ENCODE data around the gene JMJD4. TPM values are rescaled to one million over a fixed set of nuclear protein-coding genes. Genes with fewer than 3 reads are reported as not detected.

The JMJD4 gene
- total RNA-seq, 1 experiment from 2014 or later: 24.4 TPM

DNA sequence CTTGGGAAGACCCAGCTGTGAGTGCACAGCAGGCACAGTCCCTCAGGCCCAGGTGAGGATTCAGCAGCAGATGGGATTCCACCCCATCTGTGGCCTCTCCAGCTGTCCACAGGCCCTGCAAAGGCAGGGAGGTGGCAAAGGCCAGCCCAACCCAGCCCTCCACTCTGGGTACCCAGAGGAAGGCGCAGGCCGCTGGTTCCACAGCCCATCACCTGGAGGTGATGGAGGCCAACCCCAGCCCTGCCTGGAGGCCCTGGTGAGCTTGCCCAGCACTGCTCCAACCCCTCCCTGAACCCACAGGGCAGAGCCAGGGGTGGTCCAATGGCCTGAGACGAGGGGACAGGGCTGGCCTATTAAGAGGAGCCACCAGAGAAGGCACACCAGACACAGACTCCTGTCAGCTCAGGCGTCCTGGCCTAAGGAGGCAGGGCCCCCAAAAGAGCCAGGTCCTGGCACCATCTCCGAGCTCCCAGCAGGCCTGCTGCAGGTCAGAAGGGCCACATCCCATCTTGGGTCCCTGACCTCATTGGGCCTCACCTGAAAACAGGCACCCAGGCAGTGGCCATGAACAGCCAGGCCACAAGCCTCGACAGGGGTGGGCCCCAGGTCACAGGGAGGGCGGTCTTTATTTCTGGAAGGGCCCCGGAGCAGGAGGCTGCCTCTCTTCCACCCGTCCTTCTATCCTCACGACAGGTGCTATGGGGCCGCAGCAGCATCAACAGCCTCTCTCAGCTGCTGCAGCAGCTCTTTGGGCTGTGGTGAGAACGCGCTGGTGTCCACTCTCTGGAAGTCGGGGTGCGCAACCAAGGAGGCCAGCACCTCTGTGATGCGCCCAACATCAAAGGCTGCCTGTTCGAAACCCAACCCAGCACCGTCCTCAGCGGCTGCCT is 3.2 kb downstream of the JMJD4 start:
- no peak overlapping the region for H2BK20ac ChIP-seq (ENCODE audit: low read depth, low read length, poor library complexity, severe bottlenecking)
- Mint-ChIP-seq H3K4me1 (peaks cover 24 to 37% of the 10 kb centered on the region in 2 experiments), H3K27me3 (ENCODE audit: low read depth) (peaks cover 4% of the 10 kb centered on the region), H3K27ac (no peak overlapping the region), H3K4me3 (no peak overlapping the region; a peak in 1 of 5 replicates), H3K9me3 (no peaks in the 10 kb centered on the region), H3K36me3 (ENCODE audit: insufficient read depth in 1 of 3, low read depth in 3 of 3) (peaks cover 2 to 20% (median 17%) of the 10 kb centered on the region in 3 experiments; a peak in 6 of 7 replicates)
- H3K4me2 ChIP-seq (ENCODE audit: insufficient read depth, insufficient read length, low read length): no peak overlapping the region
- no peak overlapping the region for H3K56ac ChIP-seq (ENCODE audit: insufficient read length, low read depth, low read length)
- peaks cover 8% of the 10 kb centered on the region for H4K20me1 ChIP-seq (ENCODE audit: control insufficient read depth, insufficient read depth, insufficient read length)
- H3K27me3 ChIP-seq (ENCODE audit: insufficient read depth, low read length): no peaks in the 10 kb centered on the region
- no peak overlapping the region for H3K9ac ChIP-seq (ENCODE audit: extremely low read depth, insufficient read length, low read length)
- H4K5ac ChIP-seq (ENCODE audit: insufficient read length, low read depth, low read length): no peak overlapping the region
- peak; percentile 19 for DNase-seq
- H3K14ac ChIP-seq (ENCODE audit: insufficient read depth, low read length): no peak overlapping the region
- H3K79me1 ChIP-seq (ENCODE audit: insufficient read depth, low read depth, low read length, poor library complexity, severe bottlenecking): no peaks in the 10 kb centered on the region
- TF ChIP-seq, protein P1, sequence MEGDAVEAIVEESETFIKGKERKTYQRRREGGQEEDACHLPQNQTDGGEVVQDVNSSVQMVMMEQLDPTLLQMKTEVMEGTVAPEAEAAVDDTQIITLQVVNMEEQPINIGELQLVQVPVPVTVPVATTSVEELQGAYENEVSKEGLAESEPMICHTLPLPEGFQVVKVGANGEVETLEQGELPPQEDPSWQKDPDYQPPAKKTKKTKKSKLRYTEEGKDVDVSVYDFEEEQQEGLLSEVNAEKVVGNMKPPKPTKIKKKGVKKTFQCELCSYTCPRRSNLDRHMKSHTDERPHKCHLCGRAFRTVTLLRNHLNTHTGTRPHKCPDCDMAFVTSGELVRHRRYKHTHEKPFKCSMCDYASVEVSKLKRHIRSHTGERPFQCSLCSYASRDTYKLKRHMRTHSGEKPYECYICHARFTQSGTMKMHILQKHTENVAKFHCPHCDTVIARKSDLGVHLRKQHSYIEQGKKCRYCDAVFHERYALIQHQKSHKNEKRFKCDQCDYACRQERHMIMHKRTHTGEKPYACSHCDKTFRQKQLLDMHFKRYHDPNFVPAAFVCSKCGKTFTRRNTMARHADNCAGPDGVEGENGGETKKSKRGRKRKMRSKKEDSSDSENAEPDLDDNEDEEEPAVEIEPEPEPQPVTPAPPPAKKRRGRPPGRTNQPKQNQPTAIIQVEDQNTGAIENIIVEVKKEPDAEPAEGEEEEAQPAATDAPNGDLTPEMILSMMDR (conservative IDR thresholded peaks at IDR 0.05): no peak
- H2BK15ac ChIP-seq (ENCODE audit: low read depth, low read length): no peak overlapping the region
- no peak overlapping the region for H2BK5ac ChIP-seq (ENCODE audit: insufficient read length, low read length)
- no peak overlapping the region for H3K23ac ChIP-seq (ENCODE audit: insufficient read length, low read depth, low read length)
- no CpG with 5 or more reads among the region's 19 CpGs for WGBS (ENCODE audit: extremely low coverage, insufficient read length, low lambda C conversion rate)
- no peak overlapping the region for H4K8ac ChIP-seq (replicated peaks; ENCODE audit: insufficient read length, low read depth, low read length)
- H3K27ac ChIP-seq (ENCODE audit: insufficient read length, low read depth, low read length): no peak overlapping the region
- H3K18ac ChIP-seq (ENCODE audit: insufficient read length, low read depth, low read length): no peak overlapping the region
- no peak overlapping the region for H4K91ac ChIP-seq (ENCODE audit: insufficient read length, low read depth, low read length)
- H3K4me1 ChIP-seq (ENCODE audit: insufficient read depth, low read length): peaks cover 5% of the 10 kb centered on the region; the same call in 1 of the 2 replicates
- H3T11ph ChIP-seq (ENCODE audit: low read length): no peak overlapping the region
- H3K4ac ChIP-seq (ENCODE audit: low read depth, low read length): no peak overlapping the region
- no peak overlapping the region for H2AK5ac ChIP-seq (ENCODE audit: insufficient read length, low read length)
- no peak overlapping the region for H2BK120ac ChIP-seq (ENCODE audit: low read depth, low read length, poor library complexity, severe bottlenecking)
- no peak overlapping the region for H2BK12ac ChIP-seq (ENCODE audit: insufficient read length, low read depth, low read length)
- peaks cover 23% of the 10 kb centered on the region for H3K23me2 ChIP-seq (ENCODE audit: insufficient read length, low read depth, low read length, poor library complexity, severe bottlenecking)
- peaks cover 4% of the 10 kb centered on the region; the same call in 1 of the 2 replicates for H3K79me2 ChIP-seq (ENCODE audit: insufficient read depth, low read length)
- no peak overlapping the region for H2AFZ ChIP-seq (ENCODE audit: low read length)
- no peaks in the 10 kb centered on the region for H3K9me3 ChIP-seq (ENCODE audit: control insufficient read depth, low read depth, low read length)

Measured in H9 (cell line).